ENCODE data around the gene ALK.
A peak's percentile ranks its signal among the peaks of the same experiment; 100 is the strongest.
"Not testable (repeated sequence)": the region's sequence is repeated elsewhere in the genome, so short reads cannot be mapped to it uniquely, and the experiment has no call there.

The ALK gene

GRCh38 chr2:29245035-29245741, 676.2 kb downstream of the ALK start:
- not testable (repeated sequence) for DNase-seq (ENCODE audit: low spot score)

- no peak for DNase-seq (ENCODE audit: low spot score)
Measured at GRCh38 chr2:29242621-29243375, 678.6 kb downstream of the ALK start.

- no peak for DNase-seq (ENCODE audit: low spot score)
Measured at GRCh38 chr2:29241955-29242565, 679.3 kb downstream of the ALK start.

- DNase-seq (ENCODE audit: low spot score) = no peak
Measured at GRCh38 chr2:29241341-29241740, 680.0 kb downstream of the ALK start.

GRCh38 chr2:29240601-29241000, 680.8 kb downstream of the ALK start:
- no peak for DNase-seq (ENCODE audit: low spot score)

- no peak for DNase-seq (ENCODE audit: low spot score)
Measured at GRCh38 chr2:29239209-29239960, 682.0 kb downstream of the ALK start.

GRCh38 chr2:29238497-29238896, 682.9 kb downstream of the ALK start:
- peak; percentile 34 for DNase-seq (ENCODE audit: low spot score)

DNA sequence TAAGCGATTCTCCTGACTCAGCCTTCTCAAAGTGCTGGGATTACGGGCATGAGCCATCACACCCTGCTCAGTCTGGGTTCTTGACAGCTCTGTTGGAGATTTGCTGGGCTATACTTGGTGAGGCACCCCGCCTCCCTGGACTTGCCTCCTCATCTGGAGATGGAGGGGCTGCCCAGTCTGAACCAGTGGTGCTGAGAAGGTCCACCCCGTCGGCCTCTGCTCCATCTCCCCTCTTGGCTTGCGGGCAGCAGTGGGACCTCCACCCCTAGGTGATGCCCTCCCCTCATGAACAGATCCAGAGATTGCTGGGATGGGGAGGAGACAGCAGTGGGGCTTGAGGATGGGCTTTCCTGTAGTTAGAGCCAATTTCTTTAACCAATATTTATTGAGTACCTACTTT, 685.3 kb downstream of the ALK start:
- no peak for DNase-seq (ENCODE audit: low spot score)

DNA sequence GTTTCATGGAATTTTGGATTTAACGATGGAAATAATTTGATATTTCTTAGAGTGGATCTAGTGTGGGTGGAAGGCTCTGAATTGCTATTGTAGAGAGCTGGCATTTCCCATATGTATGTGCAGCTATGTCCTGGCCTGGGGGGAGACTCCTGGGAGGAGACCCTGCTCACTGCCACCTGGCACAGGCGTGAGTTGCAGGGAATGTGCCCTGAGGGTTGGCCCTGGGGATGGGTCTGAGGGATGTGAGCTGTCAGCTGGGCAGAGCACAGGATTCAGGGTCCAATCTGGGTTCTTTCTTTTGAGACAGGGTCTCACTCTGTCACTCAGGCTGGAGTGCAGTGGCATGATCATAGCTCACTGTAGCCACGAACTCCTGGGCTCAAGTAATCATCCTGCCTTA, 686.0 kb downstream of the ALK start:
- DNase-seq (ENCODE audit: low spot score) = no peak

GRCh38 chr2:29233428-29233827, 688.0 kb downstream of the ALK start:
- DNase-seq (ENCODE audit: low spot score) = no peak

GRCh38 chr2:29232041-29232440, 689.3 kb downstream of the ALK start:
- no peak for DNase-seq (ENCODE audit: low spot score)

DNA sequence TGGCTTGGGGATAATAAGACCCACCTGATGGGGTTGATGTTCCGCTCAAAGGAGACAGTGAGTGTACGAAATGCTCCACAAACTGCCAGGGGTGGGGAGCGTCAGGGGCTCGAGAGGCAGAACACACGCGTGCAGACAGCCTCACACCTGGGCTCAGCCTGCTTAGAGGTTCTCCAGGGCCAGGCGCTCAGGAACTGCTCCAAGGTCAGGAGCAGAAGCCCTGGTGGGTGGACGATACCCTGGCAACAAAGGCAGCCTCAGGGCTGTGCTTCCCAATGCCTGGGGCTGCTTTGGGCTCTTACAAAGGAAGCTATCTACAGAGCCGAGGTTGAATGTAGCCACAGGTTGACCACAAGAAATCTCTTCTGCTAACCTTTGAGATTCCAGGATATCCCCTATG, 691.7 kb downstream of the ALK start:
- DNase-seq (ENCODE audit: low spot score) = no peak

- DNase-seq (ENCODE audit: low spot score) = no peak
Measured at GRCh38 chr2:29228947-29229346, 692.4 kb downstream of the ALK start.

DNA sequence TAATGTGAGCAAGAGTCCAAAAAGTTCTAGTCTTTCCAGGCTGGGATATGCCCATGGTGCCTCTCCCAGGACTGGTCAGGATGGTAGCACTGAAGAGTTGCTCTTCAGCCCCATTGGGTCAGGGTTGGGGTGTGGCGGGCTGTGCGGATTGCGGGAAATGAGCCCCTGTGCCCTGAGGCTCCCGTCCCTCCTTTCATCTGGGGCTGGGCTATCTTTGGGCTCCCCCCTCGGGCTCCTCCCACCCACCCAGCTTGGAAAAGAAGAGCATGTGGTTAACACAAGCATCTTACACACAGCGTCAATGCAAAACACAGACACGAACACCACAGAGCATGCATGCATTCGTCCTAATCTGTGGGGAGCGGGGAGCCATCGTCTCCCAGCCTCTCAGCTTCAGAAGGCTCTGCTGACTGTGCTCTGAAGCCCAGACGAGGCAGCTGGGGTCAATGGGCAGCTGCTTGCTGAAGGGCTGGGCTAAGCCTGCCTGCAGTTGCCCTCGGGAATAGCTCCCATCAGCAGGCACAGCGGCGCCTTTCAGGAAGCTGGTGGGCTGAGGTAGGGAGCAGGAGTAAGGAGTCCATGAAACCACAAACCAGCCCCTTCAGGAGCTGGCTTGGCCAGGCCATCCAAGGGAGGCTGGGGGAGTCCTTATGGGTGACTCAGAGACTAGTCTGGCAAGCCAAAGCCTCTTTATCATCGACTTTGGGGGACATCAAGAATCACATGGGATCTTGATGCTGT, 693.3 kb downstream of the ALK start:
- no peak for DNase-seq (ENCODE audit: low spot score)

DNA sequence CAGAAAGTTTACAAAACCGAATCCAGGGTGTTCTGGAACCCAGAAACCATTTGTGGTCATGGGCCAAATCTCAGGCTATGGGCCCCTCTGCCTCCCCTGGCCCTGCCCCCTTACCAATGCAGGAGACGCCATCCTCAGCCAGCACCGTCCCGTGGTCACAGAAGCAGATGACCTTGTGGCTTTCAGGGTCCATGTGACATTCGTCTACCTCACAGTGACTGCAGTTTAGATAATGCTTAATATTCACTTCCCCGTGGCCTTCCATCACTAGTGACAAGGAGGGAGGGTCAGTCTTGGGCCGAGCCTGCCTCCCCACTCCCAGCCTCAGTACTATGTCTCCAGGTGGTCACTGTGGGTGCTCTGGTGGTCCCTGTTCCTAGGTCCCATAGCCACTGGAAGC, 694.6 kb downstream of the ALK start:
- DNase-seq (ENCODE audit: low spot score) = no peak

DNA sequence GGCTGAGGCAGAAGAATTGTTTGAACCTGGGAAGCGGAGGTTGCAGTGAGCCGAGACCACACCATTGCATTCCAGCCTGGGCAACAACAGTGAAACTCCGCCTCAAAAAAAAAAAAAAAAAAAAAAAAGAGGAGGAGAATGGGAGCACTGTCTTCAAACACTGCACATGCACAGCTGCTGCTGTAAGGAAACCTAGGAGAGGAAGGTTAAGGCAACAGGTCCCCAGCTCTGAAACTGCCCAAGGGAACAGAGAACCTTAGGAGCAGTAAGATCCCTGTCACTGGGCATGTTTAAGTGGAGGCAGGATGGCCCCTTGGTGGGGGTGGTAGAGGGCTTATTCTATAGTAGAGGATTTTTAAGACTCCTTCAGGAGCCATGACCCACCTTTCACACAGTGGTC, 695.0 kb downstream of the ALK start:
- no peak for DNase-seq (ENCODE audit: low spot score)

GRCh38 chr2:29225814-29226213, 695.6 kb downstream of the ALK start:
- no peak for DNase-seq (ENCODE audit: low spot score)

GRCh38 chr2:29224693-29225551, 696.5 kb downstream of the ALK start:
- no peak for DNase-seq (ENCODE audit: low spot score)

DNA sequence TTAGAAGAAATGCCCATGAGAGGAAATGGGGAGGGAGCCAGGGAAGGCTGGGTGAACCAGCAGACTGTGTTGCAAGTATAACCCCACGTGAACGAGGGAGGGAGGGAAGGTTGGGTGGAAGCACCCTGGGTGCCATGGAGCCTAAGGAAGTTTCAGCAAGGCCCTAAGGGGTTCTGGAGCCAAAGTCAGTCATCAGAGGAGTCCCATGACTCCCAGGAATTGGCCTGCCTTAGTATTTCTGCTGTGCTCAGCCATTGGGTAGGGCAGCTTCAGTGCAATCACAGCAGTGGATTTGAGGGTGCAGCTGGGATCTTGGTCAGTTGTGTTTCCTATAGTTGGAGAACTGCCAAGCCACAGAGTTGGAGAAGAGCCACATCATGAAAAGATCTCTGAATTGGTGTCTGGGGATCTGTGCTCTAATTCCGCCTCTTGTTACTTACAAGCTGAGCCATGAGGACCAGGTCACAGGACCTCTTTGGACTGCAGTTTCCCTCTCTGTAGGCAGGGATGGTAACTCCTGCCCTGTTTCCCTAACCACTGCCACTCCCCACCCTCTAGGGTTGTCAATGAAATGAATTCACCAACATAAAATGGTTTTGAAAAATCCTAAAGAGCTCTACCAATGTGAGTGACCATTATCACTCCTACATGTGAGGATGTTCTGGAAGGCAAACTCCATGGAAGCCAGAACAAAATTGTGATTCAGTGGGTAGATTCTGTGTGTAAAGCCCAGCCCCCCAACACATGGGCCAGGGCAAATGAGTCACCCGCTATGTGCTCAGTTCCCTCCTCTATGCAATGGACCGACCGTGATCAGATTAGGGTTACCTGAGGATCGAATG, 697.3 kb downstream of the ALK start:
- peak; percentile 37 for DNase-seq (ENCODE audit: low spot score)

DNA sequence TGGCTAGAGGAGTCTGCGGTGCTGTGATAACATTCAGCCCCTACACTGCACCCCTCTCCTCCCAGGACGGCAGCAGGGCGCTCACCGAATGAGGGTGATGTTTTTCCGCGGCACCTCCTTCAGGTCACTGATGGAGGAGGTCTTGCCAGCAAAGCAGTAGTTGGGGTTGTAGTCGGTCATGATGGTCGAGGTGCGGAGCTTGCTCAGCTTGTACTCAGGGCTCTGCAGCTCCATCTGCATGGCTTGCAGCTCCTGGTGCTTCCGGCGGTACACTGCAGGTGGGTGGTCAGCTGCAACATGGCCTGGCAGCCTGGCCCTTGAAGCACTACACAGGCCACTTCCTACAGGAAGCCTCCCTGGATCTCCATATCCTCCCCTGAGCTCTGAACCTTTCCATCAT, 698.1 kb downstream of the ALK start:
- DNase-seq (ENCODE audit: low spot score) = no peak
